Panc1 (cell line): ENCODE data around the gene FBN1. TPM values are rescaled to one million over a fixed set of nuclear protein-coding genes. Genes with fewer than 3 reads are reported as not detected.

Source experiments
- ATAC-seq: fragments of 200-7000 bp; cut with Tn5 transposase; 2 replicates; pipeline ENCODE4 v1.9.1; 2020; ENCODE audit warnings: mild to moderate bottlenecking, moderate library complexity
- BruUV-seq: library from RNA; stranded (reverse); fragments of 400-500 nt; replicated peaks from 2 replicates; lab custom pipeline; 2021; lab: Mats Ljungman, UMichigan
- CTCF ChIA-PET: fragments of 300-600 bp; sonication (Branson Sonifier 250); formaldehyde crosslinking; loops from one replicate; lab custom pipeline; 2022; ENCODE audit warnings: antibody characterized with exemption; lab: Charles Lee
- POLR2A ChIA-PET: fragments of 300-600 bp; sonication (Branson Sonifier 250); formaldehyde crosslinking; loops from one replicate; lab custom pipeline; 2022; ENCODE audit warnings: antibody characterized with exemption; lab: Charles Lee
- DNase-seq: peaks from one replicate; pipeline ENCODE4 v3.0.0-alpha.2; 2010; ENCODE audit warnings: low read depth, low spot score
- H3K27ac ChIP-seq: 2 replicates; pipeline ENCODE4 v1.5.1; 2011; ENCODE audit warnings: mild to moderate bottlenecking, low read length, inconsistent platforms
- H3K27me3 ChIP-seq: fragments of 200-500 bp; sonication (Bioruptor generic); 2 replicates; pipeline ENCODE4 v1.6.0; 2014; ENCODE audit warnings: low read length, inconsistent platforms; ENCODE audit not compliant: control insufficient read depth, insufficient read depth
- H3K36me3 ChIP-seq: fragments of 200-500 bp; sonication (Bioruptor generic); 2 replicates; pipeline ENCODE4 v1.5.1; 2014; ENCODE audit warnings: inconsistent platforms, mild to moderate bottlenecking, low read length, moderate library complexity; ENCODE audit not compliant: control insufficient read depth, insufficient read depth
- H3K4me1 ChIP-seq: 2 replicates; pipeline ENCODE4 v1.5.1; 2011; ENCODE audit warnings: inconsistent platforms, mild to moderate bottlenecking, low read length, moderate library complexity; ENCODE audit not compliant: control insufficient read depth, insufficient read depth
- H3K4me3 ChIP-seq, 2 experiments: 2 replicates each; pipeline ENCODE4 v1.5.1; 2011 to 2012; ENCODE audit warnings: low read depth in 2 of 2, low read length in 2 of 2, mild to moderate bottlenecking in 2 of 2, inconsistent platforms in 1 of 2, moderate library complexity in 1 of 2
- H3K9me3 ChIP-seq: fragments of 200-500 bp; sonication (Bioruptor generic); 2 replicates; pipeline ENCODE4 v1.5.1; 2014; ENCODE audit warnings: low read depth, mild to moderate bottlenecking, inconsistent platforms, low read length, moderate library complexity; ENCODE audit not compliant: control insufficient read depth, insufficient read depth
- CTCF ChIP-seq: fragments of 450-650 bp; IDR thresholded peaks from 2 replicates; pipeline ENCODE4 v1.5.1; 2017; ENCODE audit warnings: mild to moderate bottlenecking
- POLR2AphosphoS5 ChIP-seq: IDR thresholded peaks from 2 replicates; pipeline ENCODE4 v1.6.1; 2012; ENCODE audit warnings: mild to moderate bottlenecking, low read depth, low read length, moderate library complexity
- SIN3A ChIP-seq: IDR thresholded peaks from 2 replicates; pipeline ENCODE4 v1.6.1; 2012; ENCODE audit warnings: low read depth, mild to moderate bottlenecking, low read length, moderate library complexity, borderline replicate concordance; ENCODE audit not compliant: insufficient read depth
- TCF7L2 ChIP-seq: IDR thresholded peaks from 2 replicates; pipeline ENCODE4 v1.6.1; 2011; ENCODE audit warnings: mild to moderate bottlenecking, low read depth, low read length, inconsistent platforms
- in situ Hi-C: cut with HindIII; loops from 2 replicates; pipeline ENCODE4 v1.10.0; 2016; ENCODE audit warnings: low sequenced_read_pairs, low pct_unique_long_range_greater_than_20kb
- intact Hi-C: fragments of 100-400 bp; cut with micrococcal nuclease; formaldehyde crosslinking; loops from one replicate; pipeline ENCODE4 v1.10.0; 2022; ENCODE audit not compliant: unreplicated experiment
- total RNA-seq: library from RNA; stranded (reverse); gene quantifications from one replicate; pipeline ENCODE4 v1.2.1, GENCODE V29; 2021; ENCODE audit not compliant: unreplicated experiment
- TF ChIP-seq, protein P1 (sequence below), 2 experiments: IDR thresholded peaks; 2 replicates each; pipeline ENCODE4 v1.6.1; 2011 to 2012; ENCODE audit warnings: low read depth in 2 of 2, control low read depth in 1 of 2, low read length in 1 of 2, mild to moderate bottlenecking in 1 of 2, moderate library complexity in 1 of 2; ENCODE audit not compliant: insufficient read depth in 1 of 2

FBN1 gene
- total RNA-seq, 1 experiment from 2014 or later, result 0.46 TPM

- Histone ChIP-seq H3K27me3 (peaks cover 10% of the 10 kb centered on the region), H3K27ac (no peak overlapping the region), H3K4me3 (no peak overlapping the region), H3K36me3 (no peaks in the 10 kb centered on the region), H3K9me3 (no peaks in the 10 kb centered on the region), H3K4me1 (no peaks in the 10 kb centered on the region; the same call in 1 of the 2 replicates)
- DNase-seq (no peak), ATAC-seq (no peak)
- POLR2A ChIA-PET, result no interaction called here
- no TSS peak for BruUV-seq
- CTCF ChIA-PET, result no interaction called here
- no peak for TF ChIP-seq TCF7L2
- 0 out of 2 replicates have a peak, but pooled peaks have one; percentile 5 for TF ChIP-seq CTCF
- TF ChIP-seq, protein P1, sequence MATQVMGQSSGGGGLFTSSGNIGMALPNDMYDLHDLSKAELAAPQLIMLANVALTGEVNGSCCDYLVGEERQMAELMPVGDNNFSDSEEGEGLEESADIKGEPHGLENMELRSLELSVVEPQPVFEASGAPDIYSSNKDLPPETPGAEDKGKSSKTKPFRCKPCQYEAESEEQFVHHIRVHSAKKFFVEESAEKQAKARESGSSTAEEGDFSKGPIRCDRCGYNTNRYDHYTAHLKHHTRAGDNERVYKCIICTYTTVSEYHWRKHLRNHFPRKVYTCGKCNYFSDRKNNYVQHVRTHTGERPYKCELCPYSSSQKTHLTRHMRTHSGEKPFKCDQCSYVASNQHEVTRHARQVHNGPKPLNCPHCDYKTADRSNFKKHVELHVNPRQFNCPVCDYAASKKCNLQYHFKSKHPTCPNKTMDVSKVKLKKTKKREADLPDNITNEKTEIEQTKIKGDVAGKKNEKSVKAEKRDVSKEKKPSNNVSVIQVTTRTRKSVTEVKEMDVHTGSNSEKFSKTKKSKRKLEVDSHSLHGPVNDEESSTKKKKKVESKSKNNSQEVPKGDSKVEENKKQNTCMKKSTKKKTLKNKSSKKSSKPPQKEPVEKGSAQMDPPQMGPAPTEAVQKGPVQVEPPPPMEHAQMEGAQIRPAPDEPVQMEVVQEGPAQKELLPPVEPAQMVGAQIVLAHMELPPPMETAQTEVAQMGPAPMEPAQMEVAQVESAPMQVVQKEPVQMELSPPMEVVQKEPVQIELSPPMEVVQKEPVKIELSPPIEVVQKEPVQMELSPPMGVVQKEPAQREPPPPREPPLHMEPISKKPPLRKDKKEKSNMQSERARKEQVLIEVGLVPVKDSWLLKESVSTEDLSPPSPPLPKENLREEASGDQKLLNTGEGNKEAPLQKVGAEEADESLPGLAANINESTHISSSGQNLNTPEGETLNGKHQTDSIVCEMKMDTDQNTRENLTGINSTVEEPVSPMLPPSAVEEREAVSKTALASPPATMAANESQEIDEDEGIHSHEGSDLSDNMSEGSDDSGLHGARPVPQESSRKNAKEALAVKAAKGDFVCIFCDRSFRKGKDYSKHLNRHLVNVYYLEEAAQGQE (IDR thresholded peaks at IDR 0.05; ENCODE audit: insufficient read depth in 1 of 2, low read depth in 2 of 2, low read length in 1 of 2), result no peak
- intact Hi-C loops, result loop anchor here (10.0 kb wide), 1 partner anchor 293 kb away; no protein-coding TSS in a partner anchor
- in situ Hi-C loops, result no loop called here
Observed at GRCh38 chr15:48647962-48648361, 2.5 kb upstream of the FBN1 start.

GRCh38 chr15:48646331-48646730 lies 822 bp upstream of the FBN1 start:
- no TSS peak for BruUV-seq
- Histone ChIP-seq H3K27ac (no peak overlapping the region), H3K36me3 (no peaks in the 10 kb centered on the region), H3K4me1 (no peaks in the 10 kb centered on the region; the same call in 1 of the 2 replicates), H3K4me3 (peak overlapping the region; percentile 42 to 56; a peak in 2 of 4 replicates), H3K27me3 (peaks cover 12% of the 10 kb centered on the region), H3K9me3 (no peaks in the 10 kb centered on the region)
- intact Hi-C loops (loop anchor here (10.0 kb wide), 1 partner anchor 292 kb away; no protein-coding TSS in a partner anchor), in situ Hi-C loops (no loop called here)
- ATAC-seq, result no peak
- CTCF ChIA-PET, result no interaction called here
- no peak for DNase-seq
- POLR2A ChIA-PET, result no interaction called here
- no peak for TF ChIP-seq POLR2AphosphoS5
- no peak for TF ChIP-seq SIN3A
- TF ChIP-seq TCF7L2, result no peak
- TF ChIP-seq CTCF, result no peak
- TF ChIP-seq, protein P1 (IDR thresholded peaks at IDR 0.05; ENCODE audit: insufficient read depth in 1 of 2, low read depth in 2 of 2, low read length in 1 of 2), result no peak
